GM12872 (cell line): ENCODE data around the gene JPH3.
A peak's percentile ranks its signal among the peaks of the same experiment; 100 is the strongest.

Experiments used
- TF ChIP-seq, protein P1 (sequence below): IDR thresholded peaks from 3 replicates; pipeline ENCODE4 v1.5.1; 2011; ENCODE audit warnings: low read depth, mild to moderate bottlenecking, low read length, moderate library complexity; ENCODE audit not compliant: insufficient read depth

Gene JPH3

GRCh38 chr16:87569601-87570571 is 32.4 kb upstream of the JPH3 start:
- TF ChIP-seq, protein P1, sequence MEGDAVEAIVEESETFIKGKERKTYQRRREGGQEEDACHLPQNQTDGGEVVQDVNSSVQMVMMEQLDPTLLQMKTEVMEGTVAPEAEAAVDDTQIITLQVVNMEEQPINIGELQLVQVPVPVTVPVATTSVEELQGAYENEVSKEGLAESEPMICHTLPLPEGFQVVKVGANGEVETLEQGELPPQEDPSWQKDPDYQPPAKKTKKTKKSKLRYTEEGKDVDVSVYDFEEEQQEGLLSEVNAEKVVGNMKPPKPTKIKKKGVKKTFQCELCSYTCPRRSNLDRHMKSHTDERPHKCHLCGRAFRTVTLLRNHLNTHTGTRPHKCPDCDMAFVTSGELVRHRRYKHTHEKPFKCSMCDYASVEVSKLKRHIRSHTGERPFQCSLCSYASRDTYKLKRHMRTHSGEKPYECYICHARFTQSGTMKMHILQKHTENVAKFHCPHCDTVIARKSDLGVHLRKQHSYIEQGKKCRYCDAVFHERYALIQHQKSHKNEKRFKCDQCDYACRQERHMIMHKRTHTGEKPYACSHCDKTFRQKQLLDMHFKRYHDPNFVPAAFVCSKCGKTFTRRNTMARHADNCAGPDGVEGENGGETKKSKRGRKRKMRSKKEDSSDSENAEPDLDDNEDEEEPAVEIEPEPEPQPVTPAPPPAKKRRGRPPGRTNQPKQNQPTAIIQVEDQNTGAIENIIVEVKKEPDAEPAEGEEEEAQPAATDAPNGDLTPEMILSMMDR, result no peak

GRCh38 chr16:87570572-87570937 is 31.8 kb upstream of the JPH3 start:
- TF ChIP-seq, protein P1, result no peak

DNA sequence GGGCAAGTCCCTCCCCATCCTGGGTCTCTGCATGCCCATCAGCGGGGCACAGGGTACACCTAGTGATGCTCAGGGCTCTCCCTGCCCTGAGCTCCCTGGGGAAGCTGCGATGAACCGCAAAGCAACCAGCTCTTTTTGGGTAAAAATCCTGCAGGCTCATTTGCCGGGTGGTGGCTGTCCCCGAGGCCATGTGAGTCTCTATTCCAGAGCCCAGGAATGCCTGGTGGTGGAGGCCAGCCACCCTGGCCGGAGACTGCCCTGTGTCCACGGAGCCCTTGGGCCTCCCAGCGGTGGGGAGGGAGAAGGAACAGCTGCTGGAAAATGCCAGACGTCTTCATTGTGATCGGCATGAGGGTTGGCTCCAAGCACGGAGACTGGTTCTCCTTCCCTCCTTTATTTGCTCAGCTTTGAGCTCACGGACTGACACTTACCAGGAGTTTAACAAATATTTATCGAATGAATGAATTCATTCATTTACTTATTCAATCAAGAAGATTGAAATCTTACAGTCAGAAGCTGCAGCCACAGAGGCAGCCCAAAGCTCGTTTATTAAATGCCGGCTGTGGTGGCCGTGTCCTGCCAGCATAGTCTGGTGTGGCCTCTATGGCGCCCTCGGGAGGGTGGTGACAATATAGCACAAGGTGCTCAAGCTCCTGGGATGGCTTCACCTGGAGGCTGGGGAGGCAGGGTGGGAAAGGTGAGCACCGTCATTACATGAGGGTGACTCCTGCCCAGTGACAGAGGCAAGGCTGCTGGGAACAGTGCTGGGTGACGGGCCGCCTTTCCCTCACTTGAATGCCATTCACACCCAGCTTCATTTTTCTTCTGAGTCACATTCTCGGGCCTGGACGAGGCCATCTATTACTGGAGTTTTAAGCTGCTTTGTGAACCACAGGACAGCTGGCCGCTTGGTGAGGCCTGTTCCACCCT is 31.1 kb upstream of the JPH3 start:
- TF ChIP-seq, protein P1, result 0 out of 3 replicates have a peak, but pooled peaks have one; percentile 25

GRCh38 chr16:87571868-87572244 is 30.5 kb upstream of the JPH3 start:
- TF ChIP-seq, protein P1, result no peak

DNA sequence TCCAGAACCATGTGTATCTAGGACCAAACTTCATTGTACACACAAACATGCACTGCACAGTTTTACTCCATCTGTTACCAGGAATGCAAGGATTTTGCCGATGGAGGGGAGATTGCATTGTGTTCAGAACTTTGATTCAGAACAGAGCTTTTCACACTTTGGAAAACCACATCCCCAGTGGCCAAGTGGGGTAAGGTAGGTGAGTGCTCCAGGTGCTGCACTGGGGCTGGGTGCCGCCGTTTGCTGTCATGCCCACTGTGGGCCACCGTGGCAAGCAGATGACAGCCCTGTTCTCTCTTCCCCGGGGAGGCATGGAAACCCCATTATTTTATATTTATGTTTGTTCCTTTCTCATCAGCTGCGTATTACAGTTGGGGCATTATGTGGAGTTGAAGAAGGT is 29.3 kb upstream of the JPH3 start:
- TF ChIP-seq, protein P1, result no peak

- TF ChIP-seq, protein P1, result no peak
These were observed 27.1 kb upstream of the JPH3 start for GRCh38 chr16:87575027-87575804.
